NCI-H1694 (cell line): ENCODE measurements around the gene REEP5.

ENCODE experiments used
- DNase-seq: peaks from one replicate; lab custom pipeline; 2025; lab: John Stamatoyannopoulos, UW

The REEP5 gene

GRCh38 chr5:112833971-112834370 lies 88.1 kb downstream of the REEP5 start:
- DNase-seq = no peak

- DNase-seq = no peak
These were observed 91.6 kb downstream of the REEP5 start for GRCh38 chr5:112830378-112830777.
